ENCODE results near the gene MYO7B. TPM values are rescaled to one million over a fixed set of nuclear protein-coding genes. Genes with fewer than 3 reads are reported as not detected.

Gene MYO7B
- total RNA-seq, 3 donors from 2014 or later: 0.32 to 2.3 TPM; not detected in 1

- H3K4me1 ChIP-seq: no peaks in the 10 kb centered on the region
- TF ChIP-seq POLR2AphosphoS5 (IDR thresholded peaks at IDR 0.05): no peak
- TF ChIP-seq CTCF (IDR thresholded peaks at IDR 0.05): no peak
- no peak for TF ChIP-seq POLR2A (IDR thresholded peaks at IDR 0.05)
- DNase-seq (ENCODE audit: low spot score in 2 of 2): peak in 1 of 2 donors; percentile 38
- no peaks in the 10 kb centered on the region for H3K36me3 ChIP-seq
- H3K9me3 ChIP-seq: peaks cover 14 to 21% of the 10 kb centered on the region in 2 donors
- intact Hi-C loops (cut with DNase I; ENCODE audit: low total_unique reads): no loop called here
- no peaks in the 10 kb centered on the region for H3K27me3 ChIP-seq
- H3K4me3 ChIP-seq: no peak overlapping the region
- no peak overlapping the region for H3K27ac ChIP-seq
Observed at GRCh38 chr2:127611076-127611925, 75.8 kb downstream of the MYO7B start.

GRCh38 chr2:127612111-127612822 is 76.8 kb downstream of the MYO7B start:
- intact Hi-C loops (cut with DNase I; ENCODE audit: low total_unique reads): no loop called here
- H3K4me1 ChIP-seq: no peaks in the 10 kb centered on the region
- peaks cover 14 to 21% of the 10 kb centered on the region in 2 donors for H3K9me3 ChIP-seq
- H3K27me3 ChIP-seq: no peaks in the 10 kb centered on the region
- no peak for TF ChIP-seq POLR2AphosphoS5 (IDR thresholded peaks at IDR 0.05)
- no peak for TF ChIP-seq POLR2A (IDR thresholded peaks at IDR 0.05)
- no peak for TF ChIP-seq CTCF (IDR thresholded peaks at IDR 0.05)
- H3K4me3 ChIP-seq: no peak overlapping the region
- no peak overlapping the region for H3K27ac ChIP-seq
- H3K36me3 ChIP-seq: no peaks in the 10 kb centered on the region
- peak in 1 of 2 donors; percentile 42 for DNase-seq (ENCODE audit: low spot score in 2 of 2)

- H3K27me3 ChIP-seq: no peaks in the 10 kb centered on the region
- no peak overlapping the region for H3K27ac ChIP-seq
- no peak for TF ChIP-seq CTCF (IDR thresholded peaks at IDR 0.05)
- TF ChIP-seq POLR2AphosphoS5 (IDR thresholded peaks at IDR 0.05): no peak
- no peak for TF ChIP-seq POLR2A (IDR thresholded peaks at IDR 0.05)
- no peaks in the 10 kb centered on the region for H3K36me3 ChIP-seq
- peak in 1 of 2 donors; percentile 3 for DNase-seq (ENCODE audit: low spot score in 2 of 2)
- H3K4me1 ChIP-seq: no peaks in the 10 kb centered on the region
- intact Hi-C loops (cut with DNase I; ENCODE audit: low total_unique reads): no loop called here
- H3K9me3 ChIP-seq: peaks cover 14 to 21% of the 10 kb centered on the region in 2 donors
- H3K4me3 ChIP-seq: no peak overlapping the region
Observed at GRCh38 chr2:127614246-127614645, 78.8 kb downstream of the MYO7B start.

GRCh38 chr2:127614731-127615130 is 79.2 kb downstream of the MYO7B start:
- TF ChIP-seq POLR2AphosphoS5 (IDR thresholded peaks at IDR 0.05): no peak
- no peak for TF ChIP-seq CTCF (IDR thresholded peaks at IDR 0.05)
- no peaks in the 10 kb centered on the region for H3K4me1 ChIP-seq
- peaks cover 14 to 21% of the 10 kb centered on the region in 2 donors for H3K9me3 ChIP-seq
- no peaks in the 10 kb centered on the region for H3K27me3 ChIP-seq
- no peaks in the 10 kb centered on the region for H3K36me3 ChIP-seq
- intact Hi-C loops (cut with DNase I; ENCODE audit: low total_unique reads): no loop called here
- peak in 1 of 2 donors; percentile 5 for DNase-seq (ENCODE audit: low spot score in 2 of 2)
- no peak overlapping the region for H3K4me3 ChIP-seq
- no peak overlapping the region for H3K27ac ChIP-seq

Measured in breast epithelium (tissue), 4 donors.